ENCODE data around the gene L3MBTL4. TPM values are rescaled to one million over a fixed set of nuclear protein-coding genes. Genes with fewer than 3 reads are reported as not detected.

The L3MBTL4 gene
- total RNA-seq, 3 donors from 2014 or later = 4.9 to 13.9 (median 5.4) TPM

- Histone ChIP-seq H3K36me3 (ENCODE audit: low read depth) (no peaks in the 10 kb centered on the region), H3K9me3 (no peaks in the 10 kb centered on the region), H3K4me3 (no peak overlapping the region), H3K4me1 (ENCODE audit: low read depth) (no peaks in the 10 kb centered on the region)
- TF ChIP-seq CTCF (IDR thresholded peaks at IDR 0.05) = no peak
- ATAC-seq = no peak
- intact Hi-C loops (cut with DNase I, micrococcal nuclease) = no loop called here
- DNase-seq = no peak
These were observed 434.0 kb downstream of the L3MBTL4 start for GRCh38 chr18:5980721-5981120.

- Histone ChIP-seq H3K4me1 (ENCODE audit: low read depth) (no peaks in the 10 kb centered on the region), H3K36me3 (ENCODE audit: low read depth) (no peaks in the 10 kb centered on the region), H3K9me3 (no peaks in the 10 kb centered on the region), H3K4me3 (no peak overlapping the region)
- TF ChIP-seq CTCF (IDR thresholded peaks at IDR 0.05) = no peak
- DNase-seq (no peak), ATAC-seq (no peak)
- intact Hi-C loops (cut with DNase I, micrococcal nuclease) = no loop called here
These were observed 434.7 kb downstream of the L3MBTL4 start for GRCh38 chr18:5979971-5980457.

- intact Hi-C loops (cut with DNase I, micrococcal nuclease) = no loop called here
- Histone ChIP-seq H3K4me3 (no peak overlapping the region), H3K9me3 (no peaks in the 10 kb centered on the region), H3K36me3 (ENCODE audit: low read depth) (no peaks in the 10 kb centered on the region), H3K4me1 (ENCODE audit: low read depth) (no peaks in the 10 kb centered on the region)
- DNase-seq (no peak), ATAC-seq (no peak)
- TF ChIP-seq CTCF (IDR thresholded peaks at IDR 0.05) = no peak
These were observed 435.4 kb downstream of the L3MBTL4 start for GRCh38 chr18:5979176-5979888.

- no peak for TF ChIP-seq CTCF (IDR thresholded peaks at IDR 0.05)
- Histone ChIP-seq H3K4me1 (ENCODE audit: low read depth) (no peaks in the 10 kb centered on the region), H3K36me3 (ENCODE audit: low read depth) (no peaks in the 10 kb centered on the region), H3K9me3 (no peaks in the 10 kb centered on the region), H3K4me3 (no peak overlapping the region)
- DNase-seq (no peak), ATAC-seq (no peak)
- intact Hi-C loops (cut with DNase I, micrococcal nuclease) = no loop called here
These were observed 437.7 kb downstream of the L3MBTL4 start for GRCh38 chr18:5977022-5977421.

GRCh38 chr18:5975111-5976002 is 439.4 kb downstream of the L3MBTL4 start:
- ATAC-seq (no peak), DNase-seq (no peak)
- Histone ChIP-seq H3K9me3 (no peaks in the 10 kb centered on the region), H3K36me3 (ENCODE audit: low read depth) (no peaks in the 10 kb centered on the region), H3K4me3 (no peak overlapping the region), H3K4me1 (ENCODE audit: low read depth) (no peaks in the 10 kb centered on the region)
- intact Hi-C loops (cut with DNase I, micrococcal nuclease) = no loop called here
- no peak for TF ChIP-seq CTCF (IDR thresholded peaks at IDR 0.05)

All from mucosa of descending colon (tissue), 3 donors.